GM19193 (cell line): ENCODE data around the gene RAD51B.

Experiments
- POLR2A ChIP-seq: IDR thresholded peaks from 4 replicates; pipeline ENCODE4 v1.6.1; 2011; ENCODE audit not compliant: insufficient read depth, insufficient read length; ENCODE audit errors: extremely low read depth

Gene RAD51B

DNA sequence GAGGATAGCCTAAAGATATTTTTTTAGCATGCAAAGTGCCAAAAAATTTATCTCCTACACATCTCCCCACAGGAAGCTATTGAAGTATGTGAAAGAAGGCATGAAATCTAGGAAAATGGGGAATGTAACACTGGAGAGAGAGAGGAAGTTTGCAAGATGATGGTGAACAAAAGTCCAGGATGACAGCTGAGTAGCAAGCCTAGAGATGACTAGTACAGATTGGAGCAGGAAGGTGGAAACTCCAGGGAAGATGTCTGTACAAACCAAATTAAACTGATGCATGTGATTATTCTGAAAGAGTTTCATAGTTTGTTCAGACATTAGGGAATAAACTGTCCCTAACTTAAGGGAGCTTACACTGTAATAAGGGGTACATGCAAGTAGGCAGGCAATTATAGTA is 99.3 kb downstream of the RAD51B start:
- TF ChIP-seq POLR2A = no peak

- TF ChIP-seq POLR2A = no peak
Measured at GRCh38 chr14:67919259-67920032, 99.9 kb downstream of the RAD51B start.

DNA sequence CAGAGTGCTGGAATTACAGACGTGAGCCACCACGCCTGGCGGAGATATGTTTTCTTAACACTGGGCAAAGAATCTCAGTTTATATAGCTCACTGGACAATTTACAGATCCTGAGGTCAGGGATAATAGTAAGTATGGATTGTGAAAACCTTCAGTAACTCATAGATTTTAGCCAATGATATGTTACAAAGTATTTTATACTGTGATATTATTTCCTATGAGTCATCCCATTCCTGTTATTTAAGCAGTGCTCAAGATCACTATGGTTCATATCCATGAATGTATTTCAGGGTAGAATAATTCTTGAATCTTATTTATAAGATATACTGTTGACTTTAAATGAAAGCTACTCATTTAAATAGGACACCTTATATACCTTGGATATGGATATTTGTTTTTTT is 107.2 kb downstream of the RAD51B start:
- TF ChIP-seq POLR2A = no peak

GRCh38 chr14:67927244-67927643 is 107.7 kb downstream of the RAD51B start:
- no peak for TF ChIP-seq POLR2A

DNA sequence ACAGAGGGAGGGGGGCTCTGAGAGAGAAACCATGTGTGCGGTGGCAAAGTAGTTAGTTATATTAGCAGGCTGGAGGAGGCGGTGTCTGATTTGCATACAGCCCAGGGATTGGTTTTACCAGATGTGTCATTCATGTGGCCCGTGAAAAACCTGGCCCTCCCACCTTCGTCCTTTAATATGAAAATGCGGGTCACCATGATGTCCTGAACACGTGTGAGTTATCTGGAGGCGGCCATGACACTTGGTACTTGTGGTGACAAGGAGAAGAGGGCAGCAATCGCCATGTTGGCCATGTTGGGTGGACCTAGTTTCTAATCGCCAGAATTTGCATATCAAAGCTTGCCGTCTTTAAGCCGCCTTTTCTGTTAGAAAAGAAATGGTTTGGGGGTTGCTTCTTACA is 108.8 kb downstream of the RAD51B start:
- no peak for TF ChIP-seq POLR2A

DNA sequence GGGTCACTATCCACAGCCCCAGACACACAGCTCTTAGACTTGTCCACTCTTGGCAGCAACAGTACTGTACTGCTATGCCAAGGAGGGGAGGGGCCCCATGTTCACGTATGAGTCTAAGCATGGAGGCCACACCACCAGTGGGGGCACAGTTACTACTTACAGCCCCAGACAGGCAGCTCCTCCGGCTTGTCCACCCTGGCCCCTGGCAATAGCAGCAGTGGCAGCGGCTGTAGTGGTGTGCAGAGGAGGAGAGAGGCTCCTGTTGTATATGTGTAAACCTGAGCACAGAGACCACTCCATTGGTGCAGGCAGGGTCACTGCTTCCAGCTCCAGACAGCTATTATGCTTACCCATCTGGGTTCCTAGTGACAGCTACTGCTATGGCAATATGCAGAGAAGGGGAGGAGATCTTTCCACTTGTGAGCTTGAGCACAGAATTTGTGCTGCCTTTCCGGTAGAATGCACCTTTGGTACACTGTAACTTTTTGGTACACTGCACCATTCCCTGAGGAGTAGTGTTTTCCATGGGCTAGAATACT is 113.2 kb downstream of the RAD51B start:
- TF ChIP-seq POLR2A = no peak

- no peak for TF ChIP-seq POLR2A
Measured at GRCh38 chr14:67933266-67933665, 113.7 kb downstream of the RAD51B start.

GRCh38 chr14:67934087-67934486 is 114.5 kb downstream of the RAD51B start:
- TF ChIP-seq POLR2A = no peak

DNA sequence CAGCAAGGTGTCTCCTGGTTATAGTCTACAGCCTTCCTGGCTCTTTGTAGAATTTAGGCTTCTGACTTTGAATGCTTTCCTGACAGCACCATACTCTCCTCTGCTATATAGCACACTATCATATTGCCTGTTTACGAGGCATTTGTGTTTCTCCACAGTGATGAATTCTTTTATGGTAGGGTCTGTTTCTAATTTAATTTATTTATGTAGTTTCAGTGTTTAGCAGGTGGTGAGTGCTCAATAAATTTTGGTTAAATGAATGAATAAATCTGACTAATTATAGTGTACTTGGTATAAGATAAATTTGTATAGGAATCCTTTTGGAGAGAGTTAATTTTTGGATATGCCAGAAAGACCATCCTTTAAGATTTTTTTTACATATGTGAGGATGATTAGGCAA is 115.3 kb downstream of the RAD51B start:
- TF ChIP-seq POLR2A = no peak

DNA sequence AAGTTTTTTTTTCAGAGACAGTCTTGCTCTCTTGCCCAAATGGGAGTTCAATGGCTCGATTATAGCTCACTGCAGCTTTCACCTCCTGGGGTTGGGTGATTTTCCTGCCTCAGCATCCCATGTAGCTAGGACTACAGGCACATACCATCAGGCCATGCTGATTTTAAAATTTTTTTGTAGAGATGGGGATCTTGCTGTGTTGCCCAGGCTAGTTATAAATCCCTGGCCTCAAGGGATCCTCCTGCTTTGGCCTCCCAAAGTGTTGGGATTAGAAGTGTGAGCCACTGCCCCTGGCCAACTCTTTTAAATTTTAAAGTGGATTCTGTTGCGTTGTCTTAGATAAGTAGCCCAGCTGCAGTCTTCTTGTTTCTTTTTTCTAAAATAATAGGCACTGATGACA is 115.8 kb downstream of the RAD51B start:
- TF ChIP-seq POLR2A = no peak

DNA sequence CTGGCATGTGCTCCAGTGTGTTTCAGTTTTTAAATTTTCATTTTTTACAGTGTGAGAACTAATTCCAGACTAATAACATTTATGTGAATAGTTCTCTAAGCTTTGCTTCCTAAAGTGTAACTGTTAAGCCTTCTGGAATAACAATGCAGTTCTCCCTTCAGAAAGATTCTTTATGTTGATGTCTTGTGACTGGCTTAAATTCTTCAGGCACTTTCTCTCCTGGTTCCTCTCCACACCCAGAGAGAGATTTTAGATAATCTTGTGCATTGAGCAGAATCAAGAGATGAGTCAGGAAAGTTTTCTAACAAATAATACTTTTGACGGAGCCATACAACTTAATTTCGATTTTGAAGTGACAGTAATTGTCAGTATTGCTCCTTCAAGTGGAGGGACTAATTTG is 118.5 kb downstream of the RAD51B start:
- no peak for TF ChIP-seq POLR2A

GRCh38 chr14:67940486-67941455 is 121.2 kb downstream of the RAD51B start:
- no peak for TF ChIP-seq POLR2A

DNA sequence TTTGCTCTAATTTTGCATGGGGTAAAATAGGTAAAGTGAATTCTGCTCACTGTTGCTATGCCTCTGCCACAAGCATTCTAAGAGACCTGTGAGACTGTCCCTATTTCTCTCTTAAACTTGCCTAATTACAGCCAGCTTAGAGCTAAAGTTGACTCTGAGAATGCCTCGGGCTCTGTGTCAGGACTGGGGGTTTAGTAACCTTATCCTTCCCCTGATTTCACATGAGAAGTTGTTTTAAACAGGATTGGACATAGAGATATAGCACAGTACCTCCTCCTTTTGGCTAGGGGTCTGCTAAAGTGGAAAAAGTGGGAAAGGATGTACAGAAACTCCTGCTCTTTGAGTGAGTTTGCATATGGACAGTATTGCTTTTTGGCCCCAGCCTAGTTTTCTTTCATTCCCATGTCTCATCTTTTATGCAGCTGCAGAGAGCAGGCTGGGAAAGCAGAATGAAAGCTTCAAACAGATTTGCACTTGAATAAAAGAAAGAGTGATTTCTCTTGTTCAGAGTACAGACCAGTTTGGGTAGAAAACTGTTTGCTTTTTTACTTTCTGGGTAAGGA is 122.0 kb downstream of the RAD51B start:
- no peak for TF ChIP-seq POLR2A

DNA sequence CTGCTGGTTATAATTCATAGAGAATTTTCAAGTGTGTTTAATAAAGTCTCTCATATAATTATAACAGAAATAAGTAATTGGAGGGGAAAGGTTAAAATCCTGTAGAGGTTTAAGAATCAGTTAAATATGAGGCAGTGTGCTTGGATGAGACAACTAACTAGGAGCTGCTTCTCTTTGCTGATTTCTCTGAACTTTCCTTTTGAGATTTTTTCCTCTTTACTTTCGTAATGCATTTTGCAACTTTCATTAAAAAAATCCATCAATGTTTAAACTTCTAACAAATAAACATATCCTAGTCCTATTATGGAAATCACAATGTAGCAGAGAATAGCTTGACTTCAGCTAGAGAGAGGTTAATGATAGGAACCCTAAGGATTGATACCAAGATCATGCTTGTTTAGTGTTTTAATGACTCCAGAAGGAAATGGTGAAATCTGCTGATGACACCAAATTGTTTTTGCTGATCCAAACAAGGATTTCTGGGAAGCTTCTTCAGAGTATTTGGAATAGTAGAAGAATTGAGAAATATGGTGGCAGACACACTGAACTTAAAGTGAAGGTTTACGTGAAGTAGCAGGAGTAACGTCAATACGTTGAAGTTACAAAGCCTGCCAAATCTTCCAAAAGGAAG is 122.6 kb downstream of the RAD51B start:
- no peak for TF ChIP-seq POLR2A

GRCh38 chr14:67943947-67944346 is 124.4 kb downstream of the RAD51B start:
- TF ChIP-seq POLR2A = no peak
